HEK293 (cell line): ENCODE data around the gene MINDY2.

Source experiments
- FEZF1 ChIP-seq: fragments of 450-650 bp; formaldehyde crosslinking; IDR thresholded peaks from 2 replicates; pipeline ENCODE4 v1.5.1; 2016; ENCODE audit warnings: missing biosample characterization, missing genetic modification characterization
- PRDM1 ChIP-seq: fragments of 450-650 bp; formaldehyde crosslinking; IDR thresholded peaks from 2 replicates; pipeline ENCODE4; 2016; ENCODE audit warnings: missing biosample characterization, missing genetic modification characterization
- ZBTB48 ChIP-seq: fragments of 450-650 bp; formaldehyde crosslinking; IDR thresholded peaks from 2 replicates; pipeline ENCODE4 v1.5.1; 2016; ENCODE audit warnings: missing biosample characterization, missing genetic modification characterization
- ZFHX2 ChIP-seq: fragments of 450-650 bp; formaldehyde crosslinking; conservative IDR thresholded peaks from 2 replicates; pipeline ENCODE4 v1.5.1; 2016; ENCODE audit warnings: missing biosample characterization, missing genetic modification characterization
- ZNF155 ChIP-seq: fragments of 450-650 bp; formaldehyde crosslinking; IDR thresholded peaks from 2 replicates; pipeline ENCODE4 v1.5.1; 2016; ENCODE audit warnings: missing biosample characterization, missing genetic modification characterization
- ZNF184 ChIP-seq: fragments of 450-650 bp; IDR thresholded peaks from 2 replicates; pipeline ENCODE4 v1.5.1; 2018; ENCODE audit warnings: missing biosample characterization, mild to moderate bottlenecking, missing genetic modification characterization
- ZNF23 ChIP-seq: fragments of 450-650 bp; formaldehyde crosslinking; IDR thresholded peaks from 2 replicates; pipeline ENCODE4 v1.5.1; 2016; ENCODE audit warnings: missing biosample characterization, missing genetic modification characterization, borderline replicate concordance
- ZNF37A ChIP-seq: fragments of 450-650 bp; IDR thresholded peaks from 2 replicates; pipeline ENCODE4 v1.5.1; 2018; ENCODE audit warnings: missing biosample characterization, missing genetic modification characterization
- ZNF394 ChIP-seq: fragments of 450-650 bp; formaldehyde crosslinking; IDR thresholded peaks from 2 replicates; pipeline ENCODE4 v1.5.1; 2016; ENCODE audit warnings: missing biosample characterization, missing genetic modification characterization, mild to moderate bottlenecking, moderate library complexity, borderline replicate concordance
- ZNF555 ChIP-seq: fragments of 450-650 bp; formaldehyde crosslinking; conservative IDR thresholded peaks from 2 replicates; pipeline ENCODE4 v1.5.1; 2017; ENCODE audit warnings: missing biosample characterization, mild to moderate bottlenecking, missing genetic modification characterization, inconsistent platforms
- ZNF585B ChIP-seq: fragments of 450-650 bp; formaldehyde crosslinking; IDR thresholded peaks from 2 replicates; pipeline ENCODE4 v1.5.1; 2016; ENCODE audit warnings: missing biosample characterization, missing genetic modification characterization
- ZNF660 ChIP-seq: fragments of 450-650 bp; IDR thresholded peaks from 2 replicates; pipeline ENCODE4 v1.5.1; 2018; ENCODE audit warnings: missing biosample characterization, mild to moderate bottlenecking, missing genetic modification characterization
- ZXDB ChIP-seq: fragments of 450-650 bp; formaldehyde crosslinking; IDR thresholded peaks from 2 replicates; pipeline ENCODE4 v1.5.1; 2016; ENCODE audit warnings: missing biosample characterization, missing genetic modification characterization
- TF ChIP-seq, protein P1 (sequence below): fragments of 450-650 bp; formaldehyde crosslinking; IDR thresholded peaks from 2 replicates; pipeline ENCODE4 v1.5.1; 2016; ENCODE audit warnings: missing biosample characterization, missing genetic modification characterization
- TF ChIP-seq, protein P2 (sequence below): fragments of 450-650 bp; formaldehyde crosslinking; conservative IDR thresholded peaks from 2 replicates; pipeline ENCODE4 v1.5.1; 2016; ENCODE audit warnings: low read depth, missing biosample characterization, missing genetic modification characterization
- TF ChIP-seq, protein P3 (sequence below): fragments of 450-650 bp; formaldehyde crosslinking; IDR thresholded peaks from 2 replicates; pipeline ENCODE4 v1.5.1; 2016; ENCODE audit warnings: missing biosample characterization, missing genetic modification characterization
- TF ChIP-seq, protein P4 (sequence below): fragments of 450-650 bp; formaldehyde crosslinking; IDR thresholded peaks from 2 replicates; pipeline ENCODE4 v1.5.1; 2016; ENCODE audit warnings: missing biosample characterization, missing genetic modification characterization
- TF ChIP-seq, protein P5 (sequence below): fragments of 450-650 bp; formaldehyde crosslinking; IDR thresholded peaks from 2 replicates; pipeline ENCODE4 v1.5.1; 2016; ENCODE audit warnings: missing biosample characterization, missing genetic modification characterization

MINDY2 gene

DNA sequence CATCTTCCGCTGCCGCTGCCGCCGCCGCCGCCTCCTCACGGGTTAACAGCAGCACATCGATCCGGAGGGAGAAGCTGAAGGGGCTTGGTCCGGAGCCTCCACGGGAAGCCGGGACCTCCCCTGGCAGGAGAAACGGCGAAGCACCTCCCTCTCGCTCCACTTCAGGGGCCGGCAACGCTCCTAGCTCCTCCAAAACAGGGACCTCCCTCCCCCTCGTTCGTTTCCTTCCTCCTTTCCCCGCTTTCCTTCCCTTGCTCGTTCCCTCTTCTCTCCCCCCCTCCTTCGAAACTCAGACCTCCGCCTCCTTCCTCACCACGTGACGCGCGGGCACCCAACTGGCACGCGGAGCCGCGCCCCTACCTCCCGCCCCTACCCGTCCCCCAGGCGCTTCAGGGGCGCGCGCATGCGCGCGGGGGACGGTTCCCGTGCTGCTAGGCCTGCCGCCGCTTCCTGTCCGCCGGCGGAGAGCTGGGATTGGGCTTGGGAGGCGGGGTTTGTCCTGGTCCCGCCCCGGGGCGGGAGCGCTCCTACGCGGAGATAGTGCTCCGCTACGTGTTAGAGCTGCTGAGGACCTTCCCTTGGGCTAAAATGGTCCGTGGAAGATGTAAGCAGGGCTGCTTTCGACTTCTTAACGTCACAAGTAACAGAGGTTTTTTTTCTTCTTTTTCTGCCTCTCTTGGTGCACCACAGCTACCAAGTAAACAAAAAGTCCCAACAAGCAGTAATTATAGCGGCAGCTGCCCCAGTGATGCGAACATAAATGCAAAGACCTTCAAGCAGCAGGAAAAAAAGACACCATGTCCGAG is 21.4 kb upstream of the MINDY2 start, which contains the start of gene ADAM10 (continued):
- TF ChIP-seq ZNF23 (tag by site-specific recombination) = no peak
- peak; percentile 91 for TF ChIP-seq ZNF394 (tag by site-specific recombination)
- 0 out of 2 replicates have a peak, but pooled peaks have one; percentile 57 for TF ChIP-seq ZNF660
- TF ChIP-seq, protein P1, sequence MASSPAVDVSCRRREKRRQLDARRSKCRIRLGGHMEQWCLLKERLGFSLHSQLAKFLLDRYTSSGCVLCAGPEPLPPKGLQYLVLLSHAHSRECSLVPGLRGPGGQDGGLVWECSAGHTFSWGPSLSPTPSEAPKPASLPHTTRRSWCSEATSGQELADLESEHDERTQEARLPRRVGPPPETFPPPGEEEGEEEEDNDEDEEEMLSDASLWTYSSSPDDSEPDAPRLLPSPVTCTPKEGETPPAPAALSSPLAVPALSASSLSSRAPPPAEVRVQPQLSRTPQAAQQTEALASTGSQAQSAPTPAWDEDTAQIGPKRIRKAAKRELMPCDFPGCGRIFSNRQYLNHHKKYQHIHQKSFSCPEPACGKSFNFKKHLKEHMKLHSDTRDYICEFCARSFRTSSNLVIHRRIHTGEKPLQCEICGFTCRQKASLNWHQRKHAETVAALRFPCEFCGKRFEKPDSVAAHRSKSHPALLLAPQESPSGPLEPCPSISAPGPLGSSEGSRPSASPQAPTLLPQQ (tag by site-specific recombination) = no peak
- TF ChIP-seq ZNF184 (tag by site-specific recombination) = no peak
- TF ChIP-seq FEZF1 (tag by site-specific recombination) = no peak
- TF ChIP-seq, protein P2, sequence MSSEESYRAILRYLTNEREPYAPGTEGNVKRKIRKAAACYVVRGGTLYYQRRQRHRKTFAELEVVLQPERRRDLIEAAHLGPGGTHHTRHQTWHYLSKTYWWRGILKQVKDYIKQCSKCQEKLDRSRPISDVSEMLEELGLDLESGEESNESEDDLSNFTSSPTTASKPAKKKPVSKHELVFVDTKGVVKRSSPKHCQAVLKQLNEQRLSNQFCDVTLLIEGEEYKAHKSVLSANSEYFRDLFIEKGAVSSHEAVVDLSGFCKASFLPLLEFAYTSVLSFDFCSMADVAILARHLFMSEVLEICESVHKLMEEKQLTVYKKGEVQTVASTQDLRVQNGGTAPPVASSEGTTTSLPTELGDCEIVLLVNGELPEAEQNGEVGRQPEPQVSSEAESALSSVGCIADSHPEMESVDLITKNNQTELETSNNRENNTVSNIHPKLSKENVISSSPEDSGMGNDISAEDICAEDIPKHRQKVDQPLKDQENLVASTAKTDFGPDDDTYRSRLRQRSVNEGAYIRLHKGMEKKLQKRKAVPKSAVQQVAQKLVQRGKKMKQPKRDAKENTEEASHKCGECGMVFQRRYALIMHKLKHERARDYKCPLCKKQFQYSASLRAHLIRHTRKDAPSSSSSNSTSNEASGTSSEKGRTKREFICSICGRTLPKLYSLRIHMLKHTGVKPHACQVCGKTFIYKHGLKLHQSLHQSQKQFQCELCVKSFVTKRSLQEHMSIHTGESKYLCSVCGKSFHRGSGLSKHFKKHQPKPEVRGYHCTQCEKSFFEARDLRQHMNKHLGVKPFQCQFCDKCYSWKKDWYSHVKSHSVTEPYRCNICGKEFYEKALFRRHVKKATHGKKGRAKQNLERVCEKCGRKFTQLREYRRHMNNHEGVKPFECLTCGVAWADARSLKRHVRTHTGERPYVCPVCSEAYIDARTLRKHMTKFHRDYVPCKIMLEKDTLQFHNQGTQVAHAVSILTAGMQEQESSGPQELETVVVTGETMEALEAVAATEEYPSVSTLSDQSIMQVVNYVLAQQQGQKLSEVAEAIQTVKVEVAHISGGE (tag by site-specific recombination) = peak; percentile 62
- TF ChIP-seq, protein P3, sequence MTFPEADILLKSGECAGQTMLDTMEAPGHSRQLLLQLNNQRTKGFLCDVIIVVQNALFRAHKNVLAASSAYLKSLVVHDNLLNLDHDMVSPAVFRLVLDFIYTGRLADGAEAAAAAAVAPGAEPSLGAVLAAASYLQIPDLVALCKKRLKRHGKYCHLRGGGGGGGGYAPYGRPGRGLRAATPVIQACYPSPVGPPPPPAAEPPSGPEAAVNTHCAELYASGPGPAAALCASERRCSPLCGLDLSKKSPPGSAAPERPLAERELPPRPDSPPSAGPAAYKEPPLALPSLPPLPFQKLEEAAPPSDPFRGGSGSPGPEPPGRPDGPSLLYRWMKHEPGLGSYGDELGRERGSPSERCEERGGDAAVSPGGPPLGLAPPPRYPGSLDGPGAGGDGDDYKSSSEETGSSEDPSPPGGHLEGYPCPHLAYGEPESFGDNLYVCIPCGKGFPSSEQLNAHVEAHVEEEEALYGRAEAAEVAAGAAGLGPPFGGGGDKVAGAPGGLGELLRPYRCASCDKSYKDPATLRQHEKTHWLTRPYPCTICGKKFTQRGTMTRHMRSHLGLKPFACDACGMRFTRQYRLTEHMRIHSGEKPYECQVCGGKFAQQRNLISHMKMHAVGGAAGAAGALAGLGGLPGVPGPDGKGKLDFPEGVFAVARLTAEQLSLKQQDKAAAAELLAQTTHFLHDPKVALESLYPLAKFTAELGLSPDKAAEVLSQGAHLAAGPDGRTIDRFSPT = peak; percentile 100
- TF ChIP-seq ZNF585B (tag by site-specific recombination) = no peak
- no peak for TF ChIP-seq ZNF155 (tag by site-specific recombination)
- TF ChIP-seq, protein P4, sequence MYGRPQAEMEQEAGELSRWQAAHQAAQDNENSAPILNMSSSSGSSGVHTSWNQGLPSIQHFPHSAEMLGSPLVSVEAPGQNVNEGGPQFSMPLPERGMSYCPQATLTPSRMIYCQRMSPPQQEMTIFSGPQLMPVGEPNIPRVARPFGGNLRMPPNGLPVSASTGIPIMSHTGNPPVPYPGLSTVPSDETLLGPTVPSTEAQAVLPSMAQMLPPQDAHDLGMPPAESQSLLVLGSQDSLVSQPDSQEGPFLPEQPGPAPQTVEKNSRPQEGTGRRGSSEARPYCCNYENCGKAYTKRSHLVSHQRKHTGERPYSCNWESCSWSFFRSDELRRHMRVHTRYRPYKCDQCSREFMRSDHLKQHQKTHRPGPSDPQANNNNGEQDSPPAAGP (tag by site-specific recombination) = no peak
- TF ChIP-seq, protein P5, sequence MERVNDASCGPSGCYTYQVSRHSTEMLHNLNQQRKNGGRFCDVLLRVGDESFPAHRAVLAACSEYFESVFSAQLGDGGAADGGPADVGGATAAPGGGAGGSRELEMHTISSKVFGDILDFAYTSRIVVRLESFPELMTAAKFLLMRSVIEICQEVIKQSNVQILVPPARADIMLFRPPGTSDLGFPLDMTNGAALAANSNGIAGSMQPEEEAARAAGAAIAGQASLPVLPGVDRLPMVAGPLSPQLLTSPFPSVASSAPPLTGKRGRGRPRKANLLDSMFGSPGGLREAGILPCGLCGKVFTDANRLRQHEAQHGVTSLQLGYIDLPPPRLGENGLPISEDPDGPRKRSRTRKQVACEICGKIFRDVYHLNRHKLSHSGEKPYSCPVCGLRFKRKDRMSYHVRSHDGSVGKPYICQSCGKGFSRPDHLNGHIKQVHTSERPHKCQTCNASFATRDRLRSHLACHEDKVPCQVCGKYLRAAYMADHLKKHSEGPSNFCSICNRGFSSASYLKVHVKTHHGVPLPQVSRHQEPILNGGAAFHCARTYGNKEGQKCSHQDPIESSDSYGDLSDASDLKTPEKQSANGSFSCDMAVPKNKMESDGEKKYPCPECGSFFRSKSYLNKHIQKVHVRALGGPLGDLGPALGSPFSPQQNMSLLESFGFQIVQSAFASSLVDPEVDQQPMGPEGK (tag by site-specific recombination) = peak; percentile 92
- TF ChIP-seq ZBTB48 (tag by site-specific recombination) = peak; percentile 93
- TF ChIP-seq ZNF37A = no peak
- peak; percentile 76; the same call in 1 of the 2 replicates for TF ChIP-seq ZXDB
- peak; percentile 96 for TF ChIP-seq PRDM1
- TF ChIP-seq ZFHX2 (tag by site-specific recombination) = no peak; the same call in 1 of the 2 replicates
- no peak for TF ChIP-seq ZNF555 (tag by site-specific recombination)
- TF ChIP-seq, all 188 proteins: peak for 37
